CD8-positive, alpha-beta memory T cell (primary cell): Measurements from ENCODE around the gene TNFRSF25. TPM values are rescaled to one million over a fixed set of nuclear protein-coding genes. Genes with fewer than 3 reads are reported as not detected.
"Not testable (repeated sequence)": the region's sequence is repeated elsewhere in the genome, so short reads cannot be mapped to it uniquely, and the experiment has no call there.

Source experiments
- CTCF ChIA-PET: fragments of 350-600 bp; sonication (Branson Sonifier 250); formaldehyde crosslinking; loops from one replicate; lab custom pipeline; 2021; ENCODE audit warnings: antibody characterized with exemption; lab: Charles Lee
- POLR2A ChIA-PET: fragments of 350-600 bp; sonication (Branson Sonifier 250); formaldehyde crosslinking; loops from one replicate; lab custom pipeline; 2021; ENCODE audit warnings: antibody characterized with exemption; lab: Charles Lee
- DNase-seq, 5 donors: peaks; one replicate each; pipeline versions ENCODE4 v3.0.0 to v3.0.0-alpha.2; 2020 to 2022; ENCODE audit warnings: mixed read lengths in 1 of 5
- H3K27ac ChIP-seq: one replicate; pipeline ENCODE4 v1.7.0; 2013; ENCODE audit warnings: low read depth, mild to moderate bottlenecking, low read length, moderate library complexity
- H3K27me3 ChIP-seq: 2 replicates; pipeline ENCODE4 v1.7.0; 2013; ENCODE audit warnings: low read length, mild to moderate bottlenecking; ENCODE audit not compliant: insufficient read depth, poor library complexity, severe bottlenecking
- H3K36me3 ChIP-seq: 2 replicates; pipeline ENCODE4 v1.7.0; 2013; ENCODE audit warnings: mild to moderate bottlenecking, low read length, moderate library complexity; ENCODE audit not compliant: insufficient read depth
- H3K4me1 ChIP-seq: 2 replicates; pipeline ENCODE4 v1.7.0; 2013; ENCODE audit warnings: mild to moderate bottlenecking, low read length, moderate library complexity; ENCODE audit not compliant: insufficient read depth
- H3K4me3 ChIP-seq: 2 replicates; pipeline ENCODE4 v1.7.0; 2013; ENCODE audit warnings: mild to moderate bottlenecking, low read length
- H3K9me3 ChIP-seq: 2 replicates; pipeline ENCODE4 v1.7.0; 2013; ENCODE audit warnings: mild to moderate bottlenecking, low read length
- H3K27ac Mint-ChIP-seq, 8 donors: one replicate each; pipeline ENCODE4 v1.8.0; 2020 to 2021; ENCODE audit warnings: mixed read lengths in 8 of 8, mild to moderate bottlenecking in 6 of 8, inconsistent platforms in 3 of 8, moderate library complexity in 3 of 8
- H3K27me3 Mint-ChIP-seq, 2 donors: one replicate each; pipeline ENCODE4 v1.8.0; 2020 to 2021; ENCODE audit warnings: mixed read lengths in 2 of 2, mild to moderate bottlenecking in 1 of 2, moderate library complexity in 1 of 2
- H3K36me3 Mint-ChIP-seq, 3 donors: one replicate each; pipeline ENCODE4 v1.8.0; 2020 to 2021; ENCODE audit warnings: mixed read lengths in 3 of 3, inconsistent platforms in 1 of 3, mild to moderate bottlenecking in 1 of 3
- H3K4me1 Mint-ChIP-seq, 3 donors: one replicate each; pipeline ENCODE4 v1.8.0; 2020 to 2021; ENCODE audit warnings: mixed read lengths in 3 of 3, inconsistent platforms in 1 of 3, mild to moderate bottlenecking in 1 of 3
- H3K4me3 Mint-ChIP-seq, 7 donors: one replicate each; pipeline ENCODE4 v1.8.0; 2020 to 2021; ENCODE audit warnings: mixed read lengths in 7 of 7, mild to moderate bottlenecking in 6 of 7, moderate library complexity in 4 of 7, inconsistent platforms in 2 of 7
- H3K9me3 Mint-ChIP-seq, 5 donors: one replicate each; pipeline ENCODE4 v1.8.0; 2020 to 2022; ENCODE audit warnings: mixed read lengths in 5 of 5, mild to moderate bottlenecking in 3 of 5, moderate library complexity in 2 of 5, inconsistent platforms in 1 of 5
- polyA plus RNA-seq: library from polyadenylated mRNA; unstranded; fragments of 300-500 nt; fragmentation: Illumina TruSeq; gene quantifications from one replicate; pipeline ENCODE4 v1.2.3, GENCODE V29; 2021
- total RNA-seq, 2 experiments: library from RNA; stranded (reverse); gene quantifications; one replicate each; pipeline ENCODE4 v1.2.3, GENCODE V29; 2021

The TNFRSF25 gene
- total and polyA plus RNA-seq, 3 experiments from 2014 or later, result 30.0 to 100 (median 90.8) TPM

DNA sequence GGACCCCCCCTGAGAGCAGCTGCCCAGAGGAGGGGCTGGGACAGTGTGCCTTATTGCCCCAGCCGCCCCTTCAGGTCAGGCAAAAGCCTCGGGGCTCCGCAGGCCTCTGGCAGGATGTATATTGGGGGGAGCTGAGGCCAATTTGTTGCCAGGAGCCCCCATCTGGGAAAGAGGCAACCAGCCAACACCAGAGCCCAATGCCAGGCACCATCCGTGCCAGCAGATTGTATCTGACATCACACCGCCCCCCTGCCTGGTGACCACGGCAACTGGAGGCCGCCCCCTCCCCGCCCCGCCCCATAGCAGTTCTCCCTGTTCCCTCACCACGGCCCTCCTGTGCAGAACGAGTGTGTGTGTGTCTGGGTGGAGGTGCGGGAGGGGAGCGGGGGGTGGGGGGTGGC is 29.1 kb upstream of the TNFRSF25 start:
- Mint-ChIP-seq H3K27me3 (peaks cover 3 to 6% of the 10 kb centered on the region in 2 donors), H3K27ac (no peak overlapping the region)
- no peak overlapping the region for H3K27ac ChIP-seq

DNA sequence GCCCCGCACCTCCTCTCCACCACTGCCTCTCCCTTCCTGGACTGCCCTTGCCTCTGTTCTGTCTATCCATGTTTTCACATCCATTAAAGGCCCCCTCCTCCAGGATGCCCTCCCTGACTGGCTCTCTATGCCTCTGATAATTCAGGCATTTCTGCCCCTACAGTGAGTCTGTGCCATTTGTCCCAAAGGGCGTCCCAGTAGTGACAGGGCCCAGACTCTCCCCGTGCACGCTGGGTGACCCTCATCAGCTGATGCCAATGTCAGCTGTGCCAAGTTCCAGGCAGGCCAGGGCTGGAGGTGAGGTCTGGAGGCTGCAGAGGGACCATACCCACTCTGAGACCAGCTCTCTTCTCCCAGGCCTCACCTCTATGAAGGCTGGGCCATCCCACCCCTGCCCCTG is 28.7 kb upstream of the TNFRSF25 start:
- peaks cover 8% of the 10 kb centered on the region for H3K27me3 ChIP-seq
- H3K36me3 Mint-ChIP-seq, result no peaks in the 10 kb centered on the region
- H3K9me3 Mint-ChIP-seq, result no peaks in the 10 kb centered on the region
- H3K27ac ChIP-seq, result no peak overlapping the region
- H3K4me3 Mint-ChIP-seq, result peak overlapping the region in 2 of 7 donors; percentile 30 to 53
- H3K4me3 ChIP-seq, result no peak overlapping the region
- H3K27ac Mint-ChIP-seq, result peak overlapping the region in 5 of 8 donors; percentile 6 to 75 (median 36)
- H3K9me3 ChIP-seq, result no peaks in the 10 kb centered on the region
- peaks cover 16% of the 10 kb centered on the region for H3K4me1 ChIP-seq
- H3K27me3 Mint-ChIP-seq, result peaks cover 3 to 6% of the 10 kb centered on the region in 2 donors
- CTCF ChIA-PET, result no interaction called here
- no peak for DNase-seq
- H3K36me3 ChIP-seq, result no peaks in the 10 kb centered on the region
- POLR2A ChIA-PET, result interaction anchor here (0.7 kb wide), 1 partner anchor 132 kb away, joined by 3 read pairs; no protein-coding TSS in a partner anchor
- peaks cover 22 to 43% (median 25%) of the 10 kb centered on the region in 3 donors for H3K4me1 Mint-ChIP-seq

More for the DNA sequence above, 29.1 kb upstream of the TNFRSF25 start:
- H3K4me3 ChIP-seq, result no peak overlapping the region
- H3K36me3 Mint-ChIP-seq, result no peaks in the 10 kb centered on the region
- peaks cover 22 to 43% (median 25%) of the 10 kb centered on the region in 3 donors for H3K4me1 Mint-ChIP-seq
- H3K36me3 ChIP-seq, result no peaks in the 10 kb centered on the region
- no peak for DNase-seq
- peaks cover 8% of the 10 kb centered on the region for H3K27me3 ChIP-seq
- peak overlapping the region in 1 of 7 donors; percentile 72 for H3K4me3 Mint-ChIP-seq
- ChIA-PET POLR2A (no interaction called here), CTCF (no interaction called here)
- H3K9me3 ChIP-seq, result no peaks in the 10 kb centered on the region
- H3K9me3 Mint-ChIP-seq, result no peaks in the 10 kb centered on the region
- H3K4me1 ChIP-seq, result peaks cover 16% of the 10 kb centered on the region

DNA sequence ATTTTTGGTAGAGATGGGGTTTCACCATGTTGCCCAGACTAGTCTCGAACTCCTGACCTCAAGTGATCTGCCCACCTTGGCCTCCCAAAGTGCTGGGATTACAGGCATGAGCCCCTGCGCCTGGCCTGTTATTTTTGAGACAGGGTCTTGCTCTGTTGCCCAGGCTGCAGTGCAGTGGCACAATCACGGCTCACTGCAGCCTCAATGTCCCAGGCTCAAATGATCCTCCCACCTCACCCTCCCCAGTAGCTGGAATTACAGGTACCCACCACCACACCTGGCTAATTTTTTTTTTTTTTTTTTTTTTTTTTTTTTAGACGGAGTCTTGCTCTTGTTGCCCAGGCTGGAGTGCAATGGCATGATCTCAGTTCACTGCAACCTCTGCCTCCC is 27.9 kb upstream of the TNFRSF25 start:
- ChIA-PET CTCF (interaction anchor here (1.3 to 1.4 kb wide), 2 partner anchors 9 to 11 kb away, joined by 3 read pairs; no protein-coding TSS in a partner anchor), POLR2A (interaction anchor here (0.6 to 0.7 kb wide), 2 partner anchors 63 to 133 kb away, joined by 3 to 7 read pairs; no protein-coding TSS in a partner anchor)
- H3K36me3 Mint-ChIP-seq, H3K27ac Mint-ChIP-seq, H3K27ac ChIP-seq, H3K9me3 Mint-ChIP-seq, H3K27me3 ChIP-seq, H3K27me3 Mint-ChIP-seq, H3K36me3 ChIP-seq, H3K9me3 ChIP-seq, H3K4me3 ChIP-seq, DNase-seq: not testable (repeated sequence)
- H3K4me3 Mint-ChIP-seq, result peak overlapping the region in 1 of 7 donors; percentile 53
- peaks cover 22 to 39% (median 25%) of the 10 kb centered on the region in 3 donors for H3K4me1 Mint-ChIP-seq
- peaks cover 16% of the 10 kb centered on the region for H3K4me1 ChIP-seq

DNA sequence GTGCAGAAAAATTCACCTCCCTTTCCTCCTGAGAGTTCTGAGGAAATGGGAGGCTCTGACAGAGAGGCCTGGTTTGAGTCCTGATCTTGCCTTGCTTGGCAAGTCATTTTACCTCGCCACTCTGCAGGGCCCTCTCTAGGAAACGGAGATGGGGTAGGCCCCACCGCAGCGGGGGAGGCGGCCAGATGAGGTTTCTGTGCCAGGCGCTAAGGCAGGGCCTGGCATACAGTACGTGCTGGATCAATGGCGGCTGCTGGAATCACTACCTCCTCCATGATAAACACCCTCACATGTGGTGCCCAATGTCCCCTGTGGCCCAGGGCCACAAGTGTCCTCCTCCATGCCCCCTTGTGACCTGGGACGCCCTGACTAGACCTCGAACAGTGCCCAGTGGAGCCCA is 26.0 kb upstream of the TNFRSF25 start:
- DNase-seq, result no peak
- Mint-ChIP-seq H3K27ac (peak overlapping the region in 5 of 8 donors; percentile 49 to 92 (median 74)), H3K4me3 (peak overlapping the region in 6 of 7 donors; percentile 68 to 89 (median 79)), H3K9me3 (no peaks in the 10 kb centered on the region), H3K27me3 (peaks cover 3 to 15% of the 10 kb centered on the region in 2 donors), H3K4me1 (peaks cover 15 to 30% (median 20%) of the 10 kb centered on the region in 3 donors), H3K36me3 (peaks cover 0 to 2% (median 0%) of the 10 kb centered on the region in 3 donors)
- H3K9me3 ChIP-seq, result no peaks in the 10 kb centered on the region
- H3K4me3 ChIP-seq, result no peak overlapping the region
- H3K27me3 ChIP-seq, result peaks cover 5% of the 10 kb centered on the region
- H3K27ac ChIP-seq, result no peak overlapping the region
- H3K36me3 ChIP-seq, result no peaks in the 10 kb centered on the region
- ChIA-PET POLR2A (no interaction called here), CTCF (interaction anchor here (5.0 to 7.2 kb wide), 2 partner anchors 62 to 154 kb away, joined by 39 to 79 read pairs; partner anchors contain the start of genes NOL9 and TAS1R1)
- H3K4me1 ChIP-seq, result peaks cover 11% of the 10 kb centered on the region

GRCh38 chr1:6491480-6491962 is 25.5 kb upstream of the TNFRSF25 start, which contains the start of gene PLEKHG5:
Gene PLEKHG5, minus strand, starts transcription at chr1:6491667. Its CDS starts 14,096 bp downstream, at chr1:6477571.
- no peaks in the 10 kb centered on the region for H3K9me3 Mint-ChIP-seq
- H3K27ac ChIP-seq, result peak within 1 kb of the TSS; percentile 51
- H3K4me3 Mint-ChIP-seq, result peak within 1 kb of the TSS; percentile 68 to 89 (median 78)
- DNase-seq, result no peak
- no peaks in the 10 kb centered on the region for H3K9me3 ChIP-seq
- peaks cover 0 to 2% (median 0%) of the 10 kb centered on the region in 3 donors for H3K36me3 Mint-ChIP-seq
- H3K4me3 ChIP-seq, result peak within 1 kb of the TSS; percentile 78
- POLR2A ChIA-PET, result no interaction called here
- peaks cover 4 to 18% of the 10 kb centered on the region in 2 donors for H3K27me3 Mint-ChIP-seq
- H3K4me1 ChIP-seq, result peaks cover 14% of the 10 kb centered on the region
- CTCF ChIA-PET, result interaction anchor here (1.2 to 7.2 kb wide), 8 partner anchors 7 to 154 kb away, joined by 4 to 79 read pairs (median 8); partner anchors contain the start of genes NOL9 and TAS1R1
- H3K4me1 Mint-ChIP-seq, result peaks cover 17 to 31% (median 19%) of the 10 kb centered on the region in 3 donors
- peak within 1 kb of the TSS; percentile 5 to 92 (median 72) for H3K27ac Mint-ChIP-seq
- peaks cover 9% of the 10 kb centered on the region for H3K27me3 ChIP-seq
- no peaks in the 10 kb centered on the region for H3K36me3 ChIP-seq

DNA sequence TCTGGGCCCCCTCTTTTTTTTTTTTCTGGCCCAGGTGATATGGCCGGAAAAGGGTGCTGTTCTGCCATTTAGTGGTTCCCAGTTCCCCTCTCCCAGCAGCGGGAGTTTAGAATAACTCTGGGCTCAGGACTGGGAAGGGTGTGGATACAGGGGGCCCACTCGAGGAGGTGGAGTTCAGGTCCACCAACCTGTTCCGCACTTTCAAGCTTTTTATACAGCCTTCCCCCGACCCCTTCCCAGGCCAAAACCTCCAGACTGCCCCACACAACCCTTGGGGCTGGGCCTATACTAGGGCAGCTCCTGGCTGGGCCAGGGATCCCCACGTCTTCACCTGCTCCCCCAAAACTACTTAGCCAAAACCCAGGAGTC is 25.1 kb upstream of the TNFRSF25 start:
- POLR2A ChIA-PET, result interaction anchor here (0.6 to 1.0 kb wide), 2 partner anchors 42 to 64 kb away, joined by 3 to 4 read pairs; partner anchors contain the start of genes NOL9 and TAS1R1

DNA sequence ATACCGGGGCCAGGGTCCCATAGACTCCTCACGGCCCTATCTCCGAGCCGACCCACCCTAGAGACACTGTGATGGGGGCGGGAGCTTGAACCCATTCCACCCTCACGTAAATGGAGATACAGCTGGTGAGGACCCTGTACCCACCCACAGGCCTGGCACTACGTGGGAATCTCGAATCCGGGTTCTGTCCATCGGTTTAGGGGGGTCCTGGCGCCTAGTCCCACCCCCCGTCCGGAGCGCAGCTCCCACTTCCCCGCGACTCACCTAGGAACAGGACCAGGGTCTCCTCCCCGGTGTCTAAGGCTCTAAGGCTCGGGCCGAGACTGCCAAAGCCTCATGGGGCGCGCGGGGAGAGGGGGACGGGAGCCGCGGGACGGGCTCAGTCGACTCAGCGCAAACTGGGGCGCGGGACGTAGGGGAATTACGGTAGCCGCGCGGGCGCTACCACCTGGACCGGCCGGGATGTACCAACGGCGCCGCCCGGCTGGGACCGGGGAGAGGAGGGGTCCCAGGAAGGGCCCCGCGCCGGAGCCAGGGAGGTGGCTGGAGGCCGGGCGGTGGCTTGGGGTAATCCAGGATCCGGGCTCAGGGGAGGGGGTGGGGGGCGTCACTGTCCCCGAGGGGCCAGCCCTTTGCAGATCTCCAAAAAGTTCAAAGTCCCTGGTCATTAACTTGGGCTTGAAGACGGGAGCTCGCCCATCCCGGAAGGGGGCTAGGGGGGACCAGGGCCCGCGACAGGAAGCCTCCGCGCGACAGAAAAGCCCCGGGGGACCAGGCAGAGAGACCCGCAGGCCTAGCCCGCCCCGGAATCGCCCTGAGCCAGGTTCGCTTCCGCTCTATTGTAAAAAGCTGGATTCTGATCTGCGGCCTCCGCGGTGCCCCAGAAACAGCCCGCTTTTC is 24.5 kb upstream of the TNFRSF25 start:
- peak overlapping the region in 5 of 8 donors; percentile 17 to 92 (median 49) for H3K27ac Mint-ChIP-seq
- ChIA-PET CTCF (interaction anchor here (0.6 to 7.2 kb wide), 29 partner anchors 9 to 244 kb away, joined by 3 to 79 read pairs (median 3); partner anchors contain the start of genes HES2, NOL9, TAS1R1 and ZBTB48), POLR2A (interaction anchor here (0.6 to 1.0 kb wide), 3 partner anchors 42 to 67 kb away, joined by 3 to 4 read pairs (median 4); partner anchors contain the start of genes NOL9 and TAS1R1)
- Histone ChIP-seq H3K27ac (peak overlapping the region; percentile 51), H3K36me3 (no peaks in the 10 kb centered on the region), H3K4me3 (peak overlapping the region; percentile 78), H3K27me3 (peaks cover 16% of the 10 kb centered on the region), H3K9me3 (no peaks in the 10 kb centered on the region), H3K4me1 (peaks cover 23% of the 10 kb centered on the region)
- H3K4me1 Mint-ChIP-seq, result peaks cover 14 to 26% (median 18%) of the 10 kb centered on the region in 3 donors
- H3K27me3 Mint-ChIP-seq, result peaks cover 11 to 23% of the 10 kb centered on the region in 2 donors
- no peaks in the 10 kb centered on the region for H3K9me3 Mint-ChIP-seq
- H3K36me3 Mint-ChIP-seq, result peaks cover 0 to 2% (median 0%) of the 10 kb centered on the region in 3 donors
- peak; percentile 24 to 60 (median 29) for DNase-seq
- H3K4me3 Mint-ChIP-seq, result peak overlapping the region; percentile 68 to 89 (median 80)

More for the DNA sequence above, 25.1 kb upstream of the TNFRSF25 start:
- Mint-ChIP-seq H3K9me3 (no peaks in the 10 kb centered on the region), H3K4me1 (peaks cover 19 to 31% (median 23%) of the 10 kb centered on the region in 3 donors), H3K36me3 (peaks cover 0 to 2% (median 0%) of the 10 kb centered on the region in 3 donors), H3K4me3 (peak overlapping the region; percentile 68 to 89 (median 77)), H3K27ac (peak overlapping the region; percentile 5 to 92 (median 68)), H3K27me3 (peaks cover 8 to 22% of the 10 kb centered on the region in 2 donors)
- H3K36me3 ChIP-seq, result no peaks in the 10 kb centered on the region
- H3K27ac ChIP-seq, result peak overlapping the region; percentile 51
- no peak for DNase-seq
- H3K9me3 ChIP-seq, result no peaks in the 10 kb centered on the region
- peaks cover 11% of the 10 kb centered on the region for H3K27me3 ChIP-seq
- peaks cover 19% of the 10 kb centered on the region for H3K4me1 ChIP-seq
- peak overlapping the region; percentile 78 for H3K4me3 ChIP-seq
- CTCF ChIA-PET, result interaction anchor here (0.9 to 7.2 kb wide), 15 partner anchors 8 to 155 kb away, joined by 3 to 79 read pairs (median 5); partner anchors contain the start of genes HES2, NOL9, TAS1R1 and ZBTB48
